Gastroesophageal sphincter (tissue), 3 donors: ENCODE results near the gene ATP10D.

ENCODE experiments used
- POLR2A ChIP-seq, 2 donors: fragments of 450-650 bp; IDR thresholded peaks; one replicate each; pipeline ENCODE4 v1.6.1; 2017; ENCODE audit warnings: antibody characterized with exemption in 2 of 2, mild to moderate bottlenecking in 2 of 2, moderate library complexity in 1 of 2
- TF ChIP-seq, protein P1 (sequence below), 4 experiments: fragments of 200-600 bp in 2 of 4; fragments of 450-650 bp in 2 of 4; sonication (generic) in 1 of 4; IDR thresholded peaks; one replicate each; pipeline ENCODE4 v1.5.1; 2017 to 2019; ENCODE audit warnings: antibody characterized with exemption in 4 of 4, mild to moderate bottlenecking in 2 of 4, moderate library complexity in 2 of 4

DNA sequence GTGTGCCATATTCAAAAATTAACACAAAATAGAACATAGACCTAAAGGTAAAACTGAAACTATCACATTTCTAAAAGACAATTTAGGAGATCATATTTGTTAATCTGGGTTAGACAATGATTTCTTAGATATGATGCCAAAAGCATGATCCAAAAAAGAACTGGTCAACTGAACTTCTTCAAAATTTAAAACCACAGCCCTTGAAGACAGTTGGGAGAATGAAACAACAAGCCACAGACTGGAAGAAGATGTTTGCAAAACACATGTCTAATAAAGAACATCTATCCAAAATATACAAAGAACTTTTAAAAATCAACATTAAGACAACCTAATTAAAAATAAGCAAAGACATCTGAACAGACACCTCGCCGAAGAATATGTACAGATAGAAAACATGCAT, 41.0 kb upstream of the ATP10D start:
- TF ChIP-seq, protein P1, sequence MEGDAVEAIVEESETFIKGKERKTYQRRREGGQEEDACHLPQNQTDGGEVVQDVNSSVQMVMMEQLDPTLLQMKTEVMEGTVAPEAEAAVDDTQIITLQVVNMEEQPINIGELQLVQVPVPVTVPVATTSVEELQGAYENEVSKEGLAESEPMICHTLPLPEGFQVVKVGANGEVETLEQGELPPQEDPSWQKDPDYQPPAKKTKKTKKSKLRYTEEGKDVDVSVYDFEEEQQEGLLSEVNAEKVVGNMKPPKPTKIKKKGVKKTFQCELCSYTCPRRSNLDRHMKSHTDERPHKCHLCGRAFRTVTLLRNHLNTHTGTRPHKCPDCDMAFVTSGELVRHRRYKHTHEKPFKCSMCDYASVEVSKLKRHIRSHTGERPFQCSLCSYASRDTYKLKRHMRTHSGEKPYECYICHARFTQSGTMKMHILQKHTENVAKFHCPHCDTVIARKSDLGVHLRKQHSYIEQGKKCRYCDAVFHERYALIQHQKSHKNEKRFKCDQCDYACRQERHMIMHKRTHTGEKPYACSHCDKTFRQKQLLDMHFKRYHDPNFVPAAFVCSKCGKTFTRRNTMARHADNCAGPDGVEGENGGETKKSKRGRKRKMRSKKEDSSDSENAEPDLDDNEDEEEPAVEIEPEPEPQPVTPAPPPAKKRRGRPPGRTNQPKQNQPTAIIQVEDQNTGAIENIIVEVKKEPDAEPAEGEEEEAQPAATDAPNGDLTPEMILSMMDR (IDR thresholded peaks at IDR 0.05) = no peak
- no peak for TF ChIP-seq POLR2A (IDR thresholded peaks at IDR 0.05)
